GM18868 (cell line): ENCODE results near the gene PRELID3B.
"Not testable (repeated sequence)": the region's sequence is repeated elsewhere in the genome, so short reads cannot be mapped to it uniquely, and the experiment has no call there.

Experiments used
- ATAC-seq: cut with Tn5 transposase; IDR thresholded peaks from one replicate; pipeline ENCODE4 v1.9.1; 2021; ENCODE audit warnings: mild to moderate bottlenecking, moderate library complexity; ENCODE audit not compliant: unreplicated experiment

PRELID3B gene

DNA sequence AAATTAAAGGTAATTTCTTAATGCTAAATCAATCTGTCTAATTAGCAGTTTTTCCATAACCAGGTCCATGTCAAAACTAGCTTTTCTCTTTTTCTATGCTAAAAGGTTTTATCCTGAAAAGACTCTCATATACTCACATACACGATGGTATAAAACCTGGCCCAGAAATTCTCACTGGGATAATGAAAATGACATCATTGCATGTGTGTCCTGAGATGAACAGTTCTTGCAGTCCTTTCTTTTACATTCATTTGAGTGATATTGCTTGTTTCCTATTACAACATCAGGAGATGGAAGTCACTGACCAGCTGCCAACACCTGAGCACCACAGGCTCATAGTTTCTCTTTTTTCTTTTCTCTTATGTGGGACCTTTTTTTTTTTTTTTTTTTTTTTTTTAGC is 7.9 kb upstream of the PRELID3B start:
- no peak for ATAC-seq

DNA sequence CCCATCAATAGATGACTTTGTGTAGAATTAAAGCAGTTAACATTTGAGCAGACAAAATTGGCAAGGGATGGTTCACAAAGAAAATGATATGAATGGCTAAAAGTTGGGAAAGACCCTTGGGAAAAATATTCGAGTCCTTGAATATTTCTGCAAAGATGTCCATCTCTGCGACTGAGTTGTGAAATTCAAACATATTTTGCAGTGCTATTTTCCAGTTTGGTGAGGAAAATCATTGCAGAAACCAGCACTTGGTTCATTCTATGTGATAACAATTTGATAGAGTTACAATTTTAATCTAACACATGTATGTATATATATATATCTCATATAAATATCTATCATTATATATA is 6.1 kb upstream of the PRELID3B start:
- no peak for ATAC-seq

DNA sequence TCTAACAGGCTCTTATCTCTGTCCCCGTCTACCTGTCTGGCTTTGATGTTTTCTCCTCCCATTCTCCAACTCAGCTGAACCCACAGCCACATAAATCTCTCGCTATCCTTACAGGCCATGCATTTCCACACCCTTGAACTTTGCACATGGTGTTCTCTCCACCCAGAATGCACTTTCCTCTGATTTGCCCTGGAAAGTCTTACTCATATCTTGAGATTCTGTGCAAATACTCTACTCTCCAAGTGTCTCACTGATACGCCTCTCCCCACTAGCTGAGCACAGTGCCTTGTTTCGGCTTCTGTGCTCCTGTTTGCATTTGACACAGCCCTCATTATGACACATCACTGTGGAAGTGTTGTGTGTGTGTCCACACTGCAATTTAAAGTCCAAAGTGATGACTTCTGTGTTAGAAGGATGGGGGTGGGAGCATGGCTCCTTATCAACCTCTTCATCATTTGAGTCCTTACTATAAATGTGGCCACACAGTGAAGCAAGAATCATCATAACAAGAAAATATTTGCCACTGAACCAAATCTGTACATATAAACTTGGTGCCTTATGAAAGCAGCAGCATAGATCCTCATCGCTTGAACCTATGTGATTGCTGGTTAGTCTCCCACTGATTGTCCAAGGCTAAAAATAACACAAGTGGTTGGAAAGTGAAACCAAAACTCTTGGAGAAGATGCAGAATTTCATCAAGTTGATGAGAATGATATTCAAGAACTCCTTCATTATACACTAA is 5.5 kb upstream of the PRELID3B start:
- no peak for ATAC-seq

DNA sequence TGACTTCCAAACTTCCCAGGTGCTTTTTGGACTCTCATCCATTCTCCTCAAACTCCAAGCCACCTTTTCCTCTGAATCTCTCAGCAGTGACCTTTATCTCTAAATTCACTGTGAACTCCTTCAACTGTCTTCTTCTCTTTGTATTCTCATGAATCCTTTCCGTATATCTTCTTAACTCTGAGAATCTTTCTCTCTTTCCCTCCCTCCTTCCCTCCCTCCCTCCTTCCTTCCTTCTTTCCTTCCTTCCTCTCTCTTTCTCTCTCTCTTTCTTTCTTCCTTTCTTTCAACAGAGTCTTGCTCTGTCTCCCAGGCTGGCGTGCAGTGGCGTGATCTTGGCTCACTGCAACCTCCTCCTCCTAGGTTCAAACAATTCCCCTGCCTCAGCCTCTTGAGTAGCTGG is 4.3 kb upstream of the PRELID3B start:
- ATAC-seq: no peak

DNA sequence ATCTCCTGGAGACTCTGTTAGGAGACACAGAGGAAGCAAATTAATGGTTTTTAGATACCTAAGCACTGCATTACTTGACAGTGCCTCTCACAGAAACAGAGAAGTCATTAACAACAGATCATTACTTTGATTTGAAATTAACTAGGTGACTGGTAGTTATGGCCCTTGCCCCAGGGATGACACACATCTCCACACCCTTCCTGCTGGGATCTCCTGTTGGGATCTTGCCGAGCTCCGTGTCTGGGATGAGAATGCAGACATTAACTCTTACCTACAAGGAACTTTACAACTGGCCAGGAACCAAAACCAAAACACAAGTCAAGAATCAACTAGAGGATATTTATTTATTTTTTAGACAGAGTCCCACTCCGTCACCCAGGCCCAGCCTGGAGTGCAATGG is 2.2 kb upstream of the PRELID3B start:
- ATAC-seq: no peak

DNA sequence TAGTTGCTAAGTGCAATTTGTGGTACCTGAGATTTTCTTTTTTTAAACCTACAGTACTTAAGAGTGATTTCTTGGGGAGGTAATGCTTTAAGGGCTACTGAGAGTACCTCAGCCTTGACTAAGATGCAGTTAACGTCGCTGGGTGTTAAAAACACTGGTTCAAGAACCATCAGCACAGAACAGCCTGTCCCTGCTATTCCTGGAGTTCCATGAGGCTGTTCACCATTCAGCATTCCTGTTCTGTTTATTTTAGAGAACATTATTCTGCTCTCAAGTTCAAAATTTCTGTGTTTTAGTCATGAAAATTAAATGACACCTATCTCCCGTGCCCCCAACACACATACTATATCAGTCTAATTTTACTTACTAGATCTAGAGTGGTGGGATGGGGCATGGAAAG is 1.7 kb upstream of the PRELID3B start:
- no peak for ATAC-seq

DNA sequence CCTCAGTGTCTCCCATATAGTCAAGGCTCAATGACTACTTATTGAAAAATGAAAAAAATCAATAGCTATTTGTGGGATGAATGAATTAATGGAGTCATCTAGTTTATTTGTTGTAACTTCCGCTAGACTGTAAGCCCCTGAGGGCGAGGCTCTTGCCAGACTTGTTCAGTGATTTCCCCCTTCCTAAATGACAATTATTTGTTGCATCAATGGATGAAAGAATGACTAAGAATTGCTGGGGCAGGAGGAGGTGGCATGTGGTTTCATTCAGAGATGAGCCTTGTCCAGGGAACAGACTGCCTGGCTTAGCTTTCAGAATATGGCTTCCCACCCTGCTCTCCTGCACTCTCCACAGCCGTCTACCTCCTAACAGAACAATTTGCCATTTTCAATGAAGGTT is 1.1 kb upstream of the PRELID3B start:
- no peak for ATAC-seq

DNA sequence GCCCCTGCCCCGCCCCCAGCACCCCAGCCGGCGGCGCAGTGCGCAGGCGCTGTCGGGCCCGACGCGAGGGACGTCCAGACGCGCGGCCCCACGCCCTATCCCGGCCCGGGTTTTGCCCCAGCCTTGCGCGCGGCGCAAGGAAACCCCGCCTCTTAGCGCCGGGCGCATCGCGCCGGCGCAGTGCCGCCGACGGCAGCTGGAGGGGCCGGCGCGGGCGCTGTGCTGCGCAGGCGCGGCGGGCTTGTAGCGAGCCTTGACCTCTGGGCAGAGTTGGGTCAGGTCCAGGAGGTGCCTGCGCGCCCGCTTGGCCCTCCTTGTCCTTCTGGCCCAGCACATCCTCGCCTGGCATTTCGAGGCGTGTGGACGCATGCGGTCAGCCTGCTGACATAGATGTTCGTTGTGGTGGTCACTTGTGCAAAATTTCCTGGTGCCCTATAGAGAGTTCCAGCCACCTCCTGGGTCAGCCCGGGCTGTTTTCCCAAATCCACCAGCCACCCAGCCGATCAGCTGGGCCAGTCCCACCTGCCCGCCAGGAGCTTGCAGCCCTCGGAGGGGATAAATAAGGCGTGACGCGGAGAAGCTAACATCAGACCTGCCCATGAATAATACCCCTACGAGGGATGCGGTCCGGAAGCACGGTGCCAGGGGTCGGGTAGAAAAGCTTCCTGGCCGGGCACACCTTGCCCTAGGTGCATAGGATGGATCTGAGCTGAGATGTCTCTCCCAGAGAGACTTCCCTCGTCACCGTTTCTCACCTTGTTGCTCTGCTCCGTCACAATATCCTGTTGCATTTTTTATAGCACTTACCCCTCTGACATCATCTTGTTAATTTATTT is 428 bp upstream of the PRELID3B start:
- ATAC-seq: peak; percentile 91

DNA sequence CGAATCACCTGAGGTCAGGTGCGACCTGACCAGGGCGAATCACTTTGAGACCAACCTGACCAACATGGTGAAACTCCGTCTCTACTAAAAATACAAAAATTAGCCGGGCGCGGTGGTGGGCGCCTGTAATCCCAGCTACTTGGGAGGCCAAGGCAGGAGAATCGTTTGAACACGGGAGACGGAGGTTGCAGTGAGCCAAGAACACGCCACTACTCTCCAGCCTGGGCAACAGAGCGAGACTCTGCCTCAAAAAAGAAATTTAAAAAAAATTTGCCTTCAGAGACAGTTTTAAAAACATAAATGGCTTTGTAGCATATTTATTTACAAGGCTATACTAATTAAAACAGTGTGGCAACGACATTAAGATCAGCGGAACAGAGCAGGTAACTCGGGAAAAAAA is 1.1 kb downstream of the PRELID3B start:
- not testable (repeated sequence) for ATAC-seq

DNA sequence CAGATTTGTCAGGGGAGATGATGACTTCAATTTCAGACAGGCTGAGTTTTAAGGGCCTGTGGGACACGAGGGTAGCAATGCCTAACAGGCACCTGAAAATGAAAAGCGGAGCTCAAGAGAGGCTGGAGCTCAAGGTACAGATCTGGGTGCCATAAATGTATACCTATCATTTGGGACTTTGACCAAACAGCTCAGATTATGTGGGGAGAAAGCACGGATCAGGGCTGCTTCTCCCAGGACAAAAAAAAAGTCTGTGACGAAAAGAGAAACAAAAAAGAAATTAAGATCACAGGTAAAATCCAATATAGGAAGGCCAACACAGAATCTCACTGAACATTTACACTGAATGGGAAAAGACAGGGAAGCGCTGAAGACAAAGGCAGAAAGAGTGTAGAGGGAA is 1.9 kb downstream of the PRELID3B start:
- no peak for ATAC-seq

DNA sequence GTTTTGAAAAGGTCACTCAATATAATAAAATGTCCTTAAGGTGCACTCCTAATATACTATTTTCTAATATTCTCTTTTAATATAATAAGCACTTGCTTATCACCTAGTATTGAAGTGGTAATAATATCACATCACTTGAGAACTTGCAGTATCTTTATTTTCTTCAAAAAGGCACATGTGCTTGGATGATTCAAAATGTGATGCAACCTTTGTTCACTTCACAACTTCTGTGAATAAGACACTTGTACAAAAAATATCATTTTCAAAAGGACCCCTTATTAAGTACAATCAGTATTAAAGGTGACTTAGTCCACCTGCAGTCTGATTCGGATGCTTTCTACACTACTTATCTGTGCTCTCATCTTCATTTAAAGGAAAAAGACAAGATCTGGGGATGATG is 3.4 kb downstream of the PRELID3B start:
- ATAC-seq: no peak

DNA sequence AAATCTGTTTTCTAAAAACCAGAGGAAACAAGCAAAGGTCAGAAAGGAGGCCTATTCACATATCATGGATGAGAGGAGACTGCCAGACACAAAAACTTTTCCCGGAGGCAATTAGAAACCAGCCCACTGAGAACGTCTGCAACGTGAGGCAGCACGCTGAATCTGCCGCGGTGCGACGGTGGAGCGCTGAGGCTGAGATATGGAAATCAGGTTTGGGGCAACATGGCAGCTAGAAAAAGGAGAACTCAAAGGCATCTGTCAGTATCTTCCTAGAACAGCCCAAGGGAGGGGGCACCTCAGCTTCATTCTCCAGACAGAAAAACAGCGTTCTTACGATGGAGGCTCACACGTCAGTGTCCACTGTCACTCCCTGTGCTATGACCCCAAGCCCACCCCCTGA is 5.2 kb downstream of the PRELID3B start:
- ATAC-seq: no peak

DNA sequence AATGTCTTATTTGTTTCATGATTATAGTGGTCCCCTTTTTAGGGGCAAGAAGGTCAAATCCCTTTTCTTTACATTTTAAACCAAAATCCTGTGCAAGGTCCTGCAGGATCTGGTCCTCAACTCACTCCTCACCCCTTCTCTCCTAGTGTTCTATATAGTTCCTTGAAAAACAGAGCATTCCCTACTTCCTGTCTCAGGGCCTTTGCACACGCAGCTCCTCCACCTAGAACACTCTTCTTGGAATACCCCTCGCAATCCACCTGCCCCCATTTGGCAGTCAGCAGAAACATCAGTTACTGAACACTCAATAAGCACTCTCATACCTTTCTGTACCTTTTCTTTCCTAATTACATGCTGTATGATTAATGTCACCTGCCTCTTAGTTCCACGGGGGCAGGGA is 7.2 kb downstream of the PRELID3B start:
- no peak for ATAC-seq

DNA sequence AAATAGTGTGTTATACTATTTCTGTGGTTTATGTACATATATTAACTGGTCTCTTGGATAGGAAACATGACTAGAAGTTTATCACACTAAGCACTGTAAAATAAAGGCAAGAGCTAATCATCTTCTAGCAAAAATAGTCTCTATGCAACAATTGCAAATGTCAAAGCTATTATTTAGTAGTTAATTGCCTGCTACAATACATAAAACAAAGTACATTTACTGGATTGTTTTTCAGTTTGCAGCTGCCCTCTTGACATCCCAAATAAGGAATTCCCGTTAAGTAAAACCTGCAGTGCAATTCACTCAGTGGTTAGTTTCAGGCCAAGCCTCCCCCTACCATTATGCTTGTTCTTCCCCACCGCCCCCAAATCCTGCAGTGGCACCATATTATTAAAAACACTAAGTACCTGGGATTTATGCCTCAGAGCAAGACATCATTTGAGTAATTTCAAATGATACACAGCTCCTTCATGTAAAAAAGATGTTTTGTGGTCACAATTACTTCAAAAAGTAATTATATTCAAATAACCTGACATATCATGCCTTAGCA is 8.9 kb downstream of the PRELID3B start:
- ATAC-seq: no peak

DNA sequence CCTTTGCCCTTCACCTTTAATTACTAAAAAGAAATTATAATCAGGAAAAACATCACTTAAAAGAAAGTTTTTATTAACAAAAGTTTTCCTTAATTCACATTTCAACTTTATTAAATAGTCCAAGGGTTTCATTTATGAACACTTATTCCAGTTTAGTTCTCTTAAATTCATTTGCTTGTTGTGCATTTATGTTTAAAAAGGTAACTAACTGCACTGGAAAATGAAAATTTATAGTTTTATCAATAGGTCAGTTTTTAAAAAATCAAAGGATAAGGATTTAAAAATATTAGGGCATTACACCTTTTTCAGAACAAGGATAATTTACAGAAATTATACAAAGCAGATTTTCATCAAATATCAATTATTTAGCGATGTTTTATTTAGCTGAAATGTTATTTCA is 9.5 kb downstream of the PRELID3B start:
- no peak for ATAC-seq

DNA sequence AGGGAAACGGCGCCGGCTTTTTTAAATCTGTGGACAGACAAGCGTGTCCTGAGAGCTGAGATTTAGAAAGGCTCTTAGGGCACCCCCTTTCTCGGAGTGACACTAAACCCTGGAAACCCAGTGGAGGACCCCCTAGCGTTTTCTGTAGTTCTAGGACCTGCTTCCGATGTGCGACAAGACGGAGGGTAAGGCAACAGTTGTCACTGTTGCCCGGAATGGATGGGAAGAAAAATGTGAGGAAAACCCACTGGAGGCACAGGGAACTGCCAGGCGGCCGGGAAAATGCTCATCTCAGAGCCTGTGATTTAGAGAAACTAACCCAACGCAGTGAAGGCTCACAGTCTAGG is 9.9 kb downstream of the PRELID3B start:
- no peak for ATAC-seq

DNA sequence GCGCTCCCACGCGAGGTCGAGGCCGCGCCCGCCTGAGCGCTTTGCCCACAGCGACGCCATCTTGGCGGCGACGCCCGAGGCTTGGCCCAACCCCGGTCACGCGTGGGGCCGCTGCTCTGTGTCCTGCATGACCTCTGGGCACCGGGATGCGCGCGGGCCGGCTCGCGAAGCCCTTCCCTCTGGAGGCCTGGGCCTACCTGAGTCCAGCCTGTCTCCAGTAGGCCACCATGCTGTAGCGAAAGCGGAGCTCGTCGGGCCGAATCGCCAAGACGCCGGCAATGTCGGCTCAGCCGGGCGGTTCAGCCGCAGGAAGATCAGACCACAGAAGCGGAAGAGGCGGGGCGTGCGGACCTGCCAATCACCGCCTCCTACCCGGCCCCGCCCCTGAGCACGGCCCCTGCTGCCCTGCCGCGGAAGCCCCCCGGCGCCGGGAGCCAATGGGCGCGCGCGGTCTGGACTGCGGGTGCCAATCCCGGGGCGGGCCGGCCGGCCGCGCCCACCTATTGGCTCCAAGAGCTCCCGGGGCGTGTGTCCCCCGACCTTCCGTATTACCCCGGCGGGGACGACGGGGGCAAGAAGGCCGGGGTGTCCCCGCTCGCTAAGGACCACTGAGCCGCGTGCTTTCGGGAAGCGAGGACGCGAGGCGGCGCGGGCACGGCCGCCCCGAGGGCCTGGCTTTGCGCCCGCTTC is 10.4 kb downstream of the PRELID3B start, which contains the start of gene ATP5F1E:
ATP5F1E (minus strand) TSS at position 313 of the 690 bp plus-strand sequence; CDS start at position 229, 84 bp downstream.
- ATAC-seq: peak; percentile 96

DNA sequence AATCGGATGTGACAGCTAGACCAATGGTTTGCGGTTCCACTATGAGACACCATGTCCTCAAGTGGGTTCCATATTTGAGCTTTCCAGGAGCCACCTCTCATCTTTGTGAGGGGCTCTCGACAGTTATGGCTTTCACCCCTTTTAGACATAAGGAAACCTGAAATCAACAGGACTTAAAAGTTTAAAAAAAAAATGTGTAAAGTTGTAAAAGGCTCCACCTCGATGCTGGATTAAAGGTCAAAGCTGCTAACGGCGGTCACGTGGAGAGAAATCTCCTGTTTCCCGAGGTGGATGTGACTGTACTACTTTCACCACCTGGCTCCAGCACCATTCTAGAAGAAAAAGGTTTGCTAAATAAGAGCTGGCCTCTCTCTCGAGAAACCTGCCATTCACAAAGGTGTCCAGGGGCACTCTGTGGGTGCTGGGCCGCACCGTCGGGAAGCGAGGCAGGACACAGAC is 11.0 kb downstream of the PRELID3B start:
- no peak for ATAC-seq

DNA sequence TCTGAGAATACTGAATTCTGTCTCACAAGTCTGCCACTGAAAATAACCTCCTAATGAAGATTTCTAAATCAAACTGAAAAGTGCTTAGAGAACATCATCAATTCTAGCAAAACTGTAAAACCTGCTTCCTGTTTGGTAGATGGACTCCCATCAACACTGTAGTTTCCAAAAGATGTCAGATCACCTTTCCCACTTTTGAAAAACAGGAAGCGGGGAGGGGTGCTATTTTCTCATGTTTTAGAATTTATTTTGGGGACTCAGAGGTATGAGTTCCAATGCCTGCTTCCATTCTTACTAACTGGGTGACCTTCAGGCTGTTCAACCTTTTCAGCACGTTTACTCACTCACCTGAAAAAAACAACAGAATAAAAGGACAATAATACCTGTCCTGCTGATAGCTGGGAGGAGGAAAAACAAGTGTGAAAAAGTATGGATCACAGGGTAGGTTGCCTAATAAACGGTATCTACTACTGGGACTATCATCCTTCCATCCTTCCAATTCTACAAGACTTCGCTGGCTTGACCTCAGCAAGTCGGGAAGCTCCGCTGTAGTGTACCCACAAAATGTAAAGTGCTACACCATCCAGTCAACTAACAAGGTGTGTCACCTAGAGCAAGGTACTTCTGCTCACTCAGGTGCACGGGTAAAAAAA is 11.5 kb downstream of the PRELID3B start:
- ATAC-seq: no peak

DNA sequence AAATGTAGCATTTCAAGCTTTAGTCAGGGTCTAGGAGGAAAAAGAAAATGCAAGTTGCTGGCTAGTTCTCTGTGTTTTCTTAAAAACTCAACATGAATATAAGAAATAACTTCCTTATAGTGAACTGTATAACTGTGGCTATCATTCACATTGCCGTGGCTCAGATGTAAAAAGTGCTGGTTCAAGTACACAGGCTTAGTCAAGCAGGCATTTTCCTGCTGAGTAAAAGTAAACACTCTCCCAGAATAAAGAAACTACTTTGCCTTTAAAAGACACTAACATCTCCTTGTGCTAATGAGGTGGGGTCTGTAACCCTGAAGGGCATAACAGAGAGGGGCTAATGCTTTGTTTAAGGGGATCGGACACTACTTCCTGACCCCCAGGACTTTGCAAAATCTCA is 13.8 kb downstream of the PRELID3B start:
- ATAC-seq: no peak

DNA sequence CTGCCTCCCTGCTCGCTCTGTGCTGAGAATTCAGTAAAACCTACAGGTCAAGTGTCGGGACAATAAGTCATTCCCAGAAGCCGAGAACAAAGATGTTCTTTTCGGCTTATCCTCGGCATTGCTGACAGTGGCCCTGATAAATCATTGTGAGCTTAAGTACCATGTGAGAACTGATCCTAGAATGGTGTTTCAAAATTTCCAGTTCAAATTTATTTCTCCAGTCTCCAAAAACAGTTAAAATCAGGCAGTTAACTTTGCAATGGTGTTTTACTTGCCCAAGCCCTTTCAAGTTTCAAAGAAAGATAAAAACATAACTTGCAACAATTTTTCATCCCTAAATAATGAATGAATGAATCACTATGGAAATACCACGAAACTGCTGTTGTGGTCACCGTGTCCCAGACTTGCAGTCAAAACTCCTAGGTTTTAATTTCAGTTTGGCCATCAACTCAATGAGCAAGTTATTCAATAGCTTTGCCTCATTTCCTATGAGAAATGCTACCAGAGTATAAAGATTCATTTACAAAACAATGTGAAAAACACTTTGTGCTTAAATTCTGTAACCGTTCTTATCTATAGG is 14.8 kb downstream of the PRELID3B start:
- ATAC-seq: no peak
